H9 (cell line): ENCODE measurements around the gene ZMAT5. TPM values are rescaled to one million over a fixed set of nuclear protein-coding genes. Genes with fewer than 3 reads are reported as not detected.
A peak's percentile ranks its signal among the peaks of the same experiment; 100 is the strongest.

ENCODE experiments used
- DNase-seq: peaks from one replicate; pipeline ENCODE4 v3.0.0-alpha.2; 2017
- H2AFZ ChIP-seq: one replicate; pipeline ENCODE4 v1.6.1; 2013; ENCODE audit warnings: mild to moderate bottlenecking, low read length, control low read depth, moderate library complexity
- H2AK5ac ChIP-seq: 2 replicates; pipeline ENCODE4 v1.6.1; 2013; ENCODE audit warnings: low read length, control low read depth, mixed read lengths; ENCODE audit not compliant: insufficient read length
- H2BK120ac ChIP-seq: one replicate; pipeline ENCODE4 v1.6.1; 2013; ENCODE audit warnings: low read depth, mild to moderate bottlenecking, low read length, control low read depth, inconsistent platforms; ENCODE audit not compliant: poor library complexity, severe bottlenecking
- H2BK12ac ChIP-seq: 2 replicates; pipeline ENCODE4 v1.6.1; 2013; ENCODE audit warnings: low read length, control low read depth, mixed read lengths, low read depth; ENCODE audit not compliant: insufficient read length
- H2BK15ac ChIP-seq: 2 replicates; pipeline ENCODE4 v1.6.1; 2013; ENCODE audit warnings: low read depth, low read length, control low read depth
- H2BK20ac ChIP-seq: one replicate; pipeline ENCODE4 v1.6.1; 2013; ENCODE audit warnings: low read depth, mild to moderate bottlenecking, low read length, control low read depth, inconsistent platforms; ENCODE audit not compliant: poor library complexity, severe bottlenecking
- H2BK5ac ChIP-seq: 2 replicates; pipeline ENCODE4 v1.6.1; 2013; ENCODE audit warnings: low read length, control low read depth, mixed read lengths; ENCODE audit not compliant: insufficient read length
- H3K14ac ChIP-seq: 2 replicates; pipeline ENCODE4 v1.6.1; 2013; ENCODE audit warnings: low read length, control low read depth; ENCODE audit not compliant: insufficient read depth
- H3K18ac ChIP-seq: 2 replicates; pipeline ENCODE4 v1.6.1; 2013; ENCODE audit warnings: low read depth, mild to moderate bottlenecking, mixed read lengths, low read length, control low read depth; ENCODE audit not compliant: insufficient read length
- H3K23ac ChIP-seq: 2 replicates; pipeline ENCODE4 v1.6.1; 2013; ENCODE audit warnings: low read length, control low read depth, mixed read lengths, low read depth; ENCODE audit not compliant: insufficient read length
- H3K23me2 ChIP-seq: 2 replicates; pipeline ENCODE4 v1.6.1; 2013; ENCODE audit warnings: low read depth, mild to moderate bottlenecking, mixed read lengths, low read length, control low read depth; ENCODE audit not compliant: insufficient read length, poor library complexity, severe bottlenecking
- H3K27ac ChIP-seq: 2 replicates; pipeline ENCODE4 v1.5.1; 2013; ENCODE audit warnings: low read length, control low read depth, mixed read lengths, low read depth; ENCODE audit not compliant: insufficient read length
- H3K27me3 ChIP-seq: 2 replicates; pipeline ENCODE4 v1.6.1; 2013; ENCODE audit warnings: low read length, control low read depth, inconsistent platforms; ENCODE audit not compliant: insufficient read depth
- H3K4ac ChIP-seq: 2 replicates; pipeline ENCODE4 v1.6.1; 2013; ENCODE audit warnings: low read depth, mild to moderate bottlenecking, control low read depth, inconsistent platforms, low read length, moderate library complexity
- H3K4me1 ChIP-seq: 2 replicates; pipeline ENCODE4 v1.6.1; 2013; ENCODE audit warnings: low read length, control low read depth, inconsistent platforms; ENCODE audit not compliant: insufficient read depth
- H3K4me2 ChIP-seq: 2 replicates; pipeline ENCODE4 v1.6.1; 2013; ENCODE audit warnings: low read length, control low read depth, mixed read lengths; ENCODE audit not compliant: insufficient read length, insufficient read depth
- H3K56ac ChIP-seq: 2 replicates; pipeline ENCODE4 v1.6.1; 2013; ENCODE audit warnings: low read depth, mild to moderate bottlenecking, mixed read lengths, low read length, control low read depth; ENCODE audit not compliant: insufficient read length
- H3K79me1 ChIP-seq: 2 replicates; pipeline ENCODE4 v1.6.1; 2013; ENCODE audit warnings: low read depth, mild to moderate bottlenecking, moderate library complexity, low read length, control low read depth, inconsistent platforms; ENCODE audit not compliant: insufficient read depth, poor library complexity, severe bottlenecking
- H3K79me2 ChIP-seq: 2 replicates; pipeline ENCODE4 v1.6.1; 2013; ENCODE audit warnings: low read length, control low read depth, inconsistent platforms; ENCODE audit not compliant: insufficient read depth
- H3K9ac ChIP-seq: 2 replicates; pipeline ENCODE4 v1.6.1; 2013; ENCODE audit warnings: low read length, control low read depth, mixed read lengths; ENCODE audit not compliant: insufficient read length; ENCODE audit errors: extremely low read depth
- H3K9me3 ChIP-seq: one replicate; pipeline ENCODE4 v1.6.1; 2013; ENCODE audit warnings: low read depth, low read length, inconsistent platforms; ENCODE audit not compliant: control insufficient read depth
- H3T11ph ChIP-seq: one replicate; pipeline ENCODE4 v1.6.1; 2013; ENCODE audit warnings: mild to moderate bottlenecking, low read length, control low read depth, inconsistent platforms
- H4K20me1 ChIP-seq: one replicate; pipeline ENCODE4 v1.6.1; 2013; ENCODE audit not compliant: control insufficient read depth, insufficient read length, insufficient read depth
- H4K5ac ChIP-seq: 2 replicates; pipeline ENCODE4 v1.6.1; 2013; ENCODE audit warnings: low read depth, mild to moderate bottlenecking, mixed read lengths, low read length, control low read depth; ENCODE audit not compliant: insufficient read length
- H4K8ac ChIP-seq: replicated peaks from 2 replicates; pipeline ENCODE4 v1.6.1; 2013; ENCODE audit warnings: low read length, control low read depth, mixed read lengths, low read depth; ENCODE audit not compliant: insufficient read length
- H4K91ac ChIP-seq: 2 replicates; pipeline ENCODE4 v1.6.1; 2013; ENCODE audit warnings: low read depth, mild to moderate bottlenecking, moderate library complexity, mixed read lengths, low read length, control low read depth; ENCODE audit not compliant: insufficient read length
- H3K27ac Mint-ChIP-seq, 3 experiments: 2 replicates in 2 of 3; 3 replicates in 1 of 3; pipeline ENCODE4 v1.8.0; 2020 to 2021; ENCODE audit warnings: mixed read lengths in 3 of 3, mild to moderate bottlenecking in 1 of 3, moderate library complexity in 1 of 3
- H3K27me3 Mint-ChIP-seq: 2 replicates; pipeline ENCODE4 v1.8.0; 2021; ENCODE audit warnings: low read depth, mild to moderate bottlenecking, moderate library complexity, mixed read lengths
- H3K36me3 Mint-ChIP-seq, 3 experiments: 2 replicates in 2 of 3; 3 replicates in 1 of 3; pipeline ENCODE4 v1.8.0; 2020 to 2021; ENCODE audit warnings: low read depth in 3 of 3, mixed read lengths in 3 of 3; ENCODE audit not compliant: insufficient read depth in 1 of 3
- H3K4me1 Mint-ChIP-seq, 2 experiments: 2 replicates each; pipeline ENCODE4 v1.8.0; 2020; ENCODE audit warnings: mixed read lengths in 2 of 2
- H3K4me3 Mint-ChIP-seq, 2 experiments: 2 replicates in 1 of 2; 3 replicates in 1 of 2; pipeline ENCODE4 v1.8.0; 2020 to 2021; ENCODE audit warnings: mild to moderate bottlenecking in 2 of 2, mixed read lengths in 2 of 2, moderate library complexity in 1 of 2
- H3K9me3 Mint-ChIP-seq, 2 experiments: 2 replicates in 1 of 2; 3 replicates in 1 of 2; pipeline ENCODE4 v1.8.0; 2020; ENCODE audit warnings: mild to moderate bottlenecking in 2 of 2, mixed read lengths in 2 of 2, moderate library complexity in 1 of 2
- WGBS: extraction: QIAGEN DNeasy Blood & Tissue Kit; methylation state at CpG from one replicate; pipeline ENCODE4 v1.1.7; 2013; ENCODE audit warnings: missing lambda C conversion rate, low lambda C conversion rate, mixed read lengths; ENCODE audit not compliant: insufficient read length; ENCODE audit errors: extremely low coverage; 5-methylcytosine and 5-hydroxymethylcytosine counted together
- total RNA-seq: library from RNA; stranded (reverse); gene quantifications from 2 replicates; pipeline ENCODE4 v1.2.1, GENCODE V29; 2021
- TF ChIP-seq, protein P1 (sequence below): fragments of 200-600 bp; sonication (generic); conservative IDR thresholded peaks from 3 replicates; pipeline ENCODE4 v1.8.0; 2021; ENCODE audit warnings: antibody characterized with exemption, mild to moderate bottlenecking

Gene ZMAT5
- total RNA-seq, 1 experiment from 2014 or later = 13.9 TPM

- Histone ChIP-seq H3K14ac (no peak overlapping the region; the same call in 1 of the 2 replicates), H3K27me3 (no peaks in the 10 kb centered on the region), H3K23me2 (peaks cover 4% of the 10 kb centered on the region), H3K4ac (no peak overlapping the region), H3T11ph (no peak overlapping the region), H2AFZ (no peak overlapping the region), H3K23ac (no peak overlapping the region), H3K9me3 (no peaks in the 10 kb centered on the region), H2BK20ac (no peak overlapping the region), H2BK12ac (no peak overlapping the region), H3K4me1 (no peaks in the 10 kb centered on the region), H4K8ac (no peak overlapping the region), H3K79me1 (no peaks in the 10 kb centered on the region), H2BK5ac (no peak overlapping the region), H2BK120ac (no peak overlapping the region), H2AK5ac (no peak overlapping the region), H3K79me2 (no peaks in the 10 kb centered on the region), H3K18ac (no peak overlapping the region), H2BK15ac (no peak overlapping the region), H3K9ac (no peak overlapping the region), H3K4me2 (no peak overlapping the region), H4K91ac (no peak overlapping the region), H4K20me1 (no peaks in the 10 kb centered on the region), H4K5ac (no peak overlapping the region), H3K56ac (no peak overlapping the region), H3K27ac (no peak overlapping the region)
- Mint-ChIP-seq H3K9me3 (peaks cover 3% of the 10 kb centered on the region in 2 experiments; a peak in 3 of 5 replicates), H3K4me1 (peaks cover 12 to 22% of the 10 kb centered on the region in 2 experiments), H3K36me3 (peaks cover 0 to 5% (median 5%) of the 10 kb centered on the region in 3 experiments; a peak in 3 of 7 replicates), H3K27me3 (no peaks in the 10 kb centered on the region), H3K4me3 (peak overlapping the region in 1 of 2 experiments; percentile 26; a peak in 1 of 5 replicates), H3K27ac (no peak overlapping the region; a peak in 3 of 7 replicates)
- no CpG with 5 or more reads among the region's 22 CpGs for WGBS
- peak; percentile 53 for DNase-seq
- TF ChIP-seq, protein P1, sequence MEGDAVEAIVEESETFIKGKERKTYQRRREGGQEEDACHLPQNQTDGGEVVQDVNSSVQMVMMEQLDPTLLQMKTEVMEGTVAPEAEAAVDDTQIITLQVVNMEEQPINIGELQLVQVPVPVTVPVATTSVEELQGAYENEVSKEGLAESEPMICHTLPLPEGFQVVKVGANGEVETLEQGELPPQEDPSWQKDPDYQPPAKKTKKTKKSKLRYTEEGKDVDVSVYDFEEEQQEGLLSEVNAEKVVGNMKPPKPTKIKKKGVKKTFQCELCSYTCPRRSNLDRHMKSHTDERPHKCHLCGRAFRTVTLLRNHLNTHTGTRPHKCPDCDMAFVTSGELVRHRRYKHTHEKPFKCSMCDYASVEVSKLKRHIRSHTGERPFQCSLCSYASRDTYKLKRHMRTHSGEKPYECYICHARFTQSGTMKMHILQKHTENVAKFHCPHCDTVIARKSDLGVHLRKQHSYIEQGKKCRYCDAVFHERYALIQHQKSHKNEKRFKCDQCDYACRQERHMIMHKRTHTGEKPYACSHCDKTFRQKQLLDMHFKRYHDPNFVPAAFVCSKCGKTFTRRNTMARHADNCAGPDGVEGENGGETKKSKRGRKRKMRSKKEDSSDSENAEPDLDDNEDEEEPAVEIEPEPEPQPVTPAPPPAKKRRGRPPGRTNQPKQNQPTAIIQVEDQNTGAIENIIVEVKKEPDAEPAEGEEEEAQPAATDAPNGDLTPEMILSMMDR = no peak
Measured at GRCh38 chr22:29737251-29738117, 29.3 kb downstream of the ZMAT5 start.
